Gastroesophageal sphincter (tissue), 3 donors: ENCODE measurements around the gene SCT.

ENCODE experiments used
- CTCF ChIP-seq, 4 experiments: fragments of 200-600 bp in 2 of 4; fragments of 450-650 bp in 2 of 4; sonication (generic) in 1 of 4; IDR thresholded peaks; one replicate each; pipeline ENCODE4 v1.5.1; 2017 to 2019; ENCODE audit warnings: antibody characterized with exemption in 4 of 4, mild to moderate bottlenecking in 2 of 4, moderate library complexity in 2 of 4
- POLR2AphosphoS5 ChIP-seq: sonication (generic); formaldehyde crosslinking; IDR thresholded peaks from one replicate; pipeline ENCODE4 v1.6.1; 2017; ENCODE audit warnings: antibody characterized with exemption

- TF ChIP-seq CTCF (IDR thresholded peaks at IDR 0.05) (no peak), POLR2AphosphoS5 (no peak)
These were observed 30.7 kb upstream of the SCT start for GRCh38 chr11:657691-658126.
